IMR-90 (cell line): ENCODE data around the gene TUBGCP2. TPM values are rescaled to one million over a fixed set of nuclear protein-coding genes. Genes with fewer than 3 reads are reported as not detected.

ENCODE experiments used
- ATAC-seq: fragments of 200-7000 bp; cut with Tn5 transposase; 2 replicates; pipeline ENCODE4 v1.9.1; 2020; ENCODE audit warnings: low read depth, mild to moderate bottlenecking, moderate library complexity
- BruUV-seq: library from RNA; stranded (reverse); fragments of 400-500 nt; replicated peaks from 2 replicates; lab custom pipeline; 2021; lab: Mats Ljungman, UMichigan
- CTCF ChIA-PET: fragments of 300-600 bp; formaldehyde crosslinking; extraction: SDS; loops from one replicate; lab custom pipeline; 2021; ENCODE audit warnings: antibody characterized with exemption; lab: Yijun Ruan, JAX
- POLR2A ChIA-PET: fragments of 300-600 bp; sonication (Branson Sonifier 250); formaldehyde crosslinking; loops from one replicate; lab custom pipeline; 2022; ENCODE audit warnings: antibody characterized with exemption; ENCODE audit not compliant: unreplicated experiment; lab: Charles Lee
- DNase-seq: peaks from one replicate; pipeline ENCODE4 v3.0.0; 2013
- H2AFZ ChIP-seq: replicated peaks from 2 replicates; pipeline ENCODE3; 2013; ENCODE audit warnings: low read length, mild to moderate bottlenecking; ENCODE audit not compliant: poor library complexity
- H2AK5ac ChIP-seq: 2 replicates; pipeline ENCODE4 v1.6.1; 2013; ENCODE audit warnings: low read depth, low read length, inconsistent platforms
- H2AK9ac ChIP-seq: replicated peaks from 2 replicates; pipeline ENCODE3; 2013; ENCODE audit warnings: mild to moderate bottlenecking, low read depth, low read length, moderate library complexity; ENCODE audit not compliant: poor library complexity
- H2BK120ac ChIP-seq: 2 replicates; pipeline ENCODE4 v1.6.1; 2013; ENCODE audit warnings: low read depth, low read length, inconsistent platforms
- H2BK15ac ChIP-seq: 3 replicates; pipeline ENCODE4 v1.6.1; 2013; ENCODE audit warnings: low read depth, low read length, inconsistent platforms
- H2BK20ac ChIP-seq: 2 replicates; pipeline ENCODE4 v1.6.1; 2013; ENCODE audit warnings: low read depth, mild to moderate bottlenecking, inconsistent platforms, low read length, moderate library complexity
- H2BK5ac ChIP-seq: 2 replicates; pipeline ENCODE4 v1.6.1; 2013; ENCODE audit warnings: mild to moderate bottlenecking, low read depth, low read length, inconsistent platforms; ENCODE audit not compliant: poor library complexity, severe bottlenecking
- H3K14ac ChIP-seq: replicated peaks from 2 replicates; pipeline ENCODE4 v1.6.1; 2013; ENCODE audit warnings: low read depth, low read length, inconsistent platforms
- H3K18ac ChIP-seq: 2 replicates; pipeline ENCODE4 v1.6.1; 2013; ENCODE audit warnings: low read depth, low read length, control low read depth
- H3K23ac ChIP-seq: 2 replicates; pipeline ENCODE4 v1.6.1; 2013; ENCODE audit warnings: low read depth, low read length, inconsistent platforms
- H3K27ac ChIP-seq: 2 replicates; pipeline ENCODE4 v1.5.1; 2013; ENCODE audit warnings: mild to moderate bottlenecking, control low read depth, low read length; ENCODE audit not compliant: insufficient read depth
- H3K27me3 ChIP-seq: 2 replicates; pipeline ENCODE4 v1.6.1; 2013; ENCODE audit warnings: low read length; ENCODE audit not compliant: control insufficient read depth, insufficient read depth
- H3K36me3 ChIP-seq: 2 replicates; pipeline ENCODE4 v1.6.1; 2013; ENCODE audit warnings: low read length, mixed read lengths; ENCODE audit not compliant: control insufficient read depth, insufficient read depth
- H3K4ac ChIP-seq: 2 replicates; pipeline ENCODE4 v1.6.1; 2013; ENCODE audit warnings: low read depth, low read length, inconsistent platforms
- H3K4me1 ChIP-seq: 2 replicates; pipeline ENCODE4 v1.6.1; 2013; ENCODE audit warnings: low read length, mixed read lengths; ENCODE audit not compliant: control insufficient read depth, insufficient read depth
- H3K4me2 ChIP-seq: 2 replicates; pipeline ENCODE4 v1.6.1; 2013; ENCODE audit warnings: low read depth, mild to moderate bottlenecking, control low read depth, low read length, moderate library complexity
- H3K4me3 ChIP-seq: 2 replicates; pipeline ENCODE4 v1.5.1; 2013; ENCODE audit warnings: low read depth, mild to moderate bottlenecking, control low read depth, low read length, moderate library complexity; ENCODE audit not compliant: insufficient read depth
- H3K56ac ChIP-seq: 2 replicates; pipeline ENCODE4 v1.6.1; 2013; ENCODE audit warnings: low read length, inconsistent platforms; ENCODE audit not compliant: insufficient read depth; ENCODE audit errors: extremely low read depth
- H3K79me1 ChIP-seq, 2 experiments: 2 replicates each; pipeline ENCODE4 v1.6.1; 2013; ENCODE audit warnings: low read length in 2 of 2, inconsistent platforms in 1 of 2, low read depth in 1 of 2
- H3K9ac ChIP-seq: 2 replicates; pipeline ENCODE4 v1.6.1; 2013; ENCODE audit warnings: low read depth, low read length, control low read depth
- H3K9me1 ChIP-seq: 2 replicates; pipeline ENCODE4 v1.6.1; 2013; ENCODE audit warnings: low read length, inconsistent platforms; ENCODE audit not compliant: insufficient read depth
- H3K9me3 ChIP-seq: 2 replicates; pipeline ENCODE4 v1.6.1; 2013; ENCODE audit warnings: low read length; ENCODE audit not compliant: control insufficient read depth, insufficient read depth
- H4K20me1 ChIP-seq: 2 replicates; pipeline ENCODE4 v1.6.1; 2013; ENCODE audit warnings: low read length, inconsistent platforms; ENCODE audit not compliant: insufficient read depth
- H4K5ac ChIP-seq: 2 replicates; pipeline ENCODE4 v1.6.1; 2013; ENCODE audit warnings: mild to moderate bottlenecking, low read depth, low read length, control low read depth
- H4K8ac ChIP-seq, 2 experiments: 2 replicates each; pipeline ENCODE4 v1.6.1; 2013; ENCODE audit warnings: low read depth in 2 of 2, low read length in 2 of 2, control low read depth in 1 of 2, inconsistent platforms in 1 of 2
- H4K91ac ChIP-seq: 2 replicates; pipeline ENCODE4 v1.6.1; 2013; ENCODE audit warnings: low read depth, low read length, inconsistent platforms; ENCODE audit not compliant: insufficient read depth
- BHLHE40 ChIP-seq: fragments of 150-350 bp; IDR thresholded peaks from 2 replicates; pipeline ENCODE4 v1.6.1; 2016; ENCODE audit warnings: mild to moderate bottlenecking, low read depth, low read length
- CEBPB ChIP-seq: IDR thresholded peaks from 2 replicates; pipeline ENCODE4 v1.6.1; 2012; ENCODE audit warnings: low read depth, low read length, improper control_type of control experiment
- CHD1 ChIP-seq: IDR thresholded peaks from 2 replicates; pipeline ENCODE4 v1.6.1; 2012; ENCODE audit warnings: low read depth, low read length, improper control_type of control experiment
- FOS ChIP-seq: fragments of 150-350 bp; IDR thresholded peaks from 2 replicates; pipeline ENCODE4 v1.6.1; 2016; ENCODE audit warnings: low read depth, low read length
- MAFK ChIP-seq: IDR thresholded peaks from 2 replicates; pipeline ENCODE4 v1.6.1; 2012; ENCODE audit warnings: low read depth, low read length, improper control_type of control experiment
- NFE2L2 ChIP-seq: fragments of 150-350 bp; IDR thresholded peaks from 2 replicates; pipeline ENCODE4 v1.6.1; 2016; ENCODE audit warnings: low read depth, mild to moderate bottlenecking, low read length
- POLR2A ChIP-seq: IDR thresholded peaks from 2 replicates; pipeline ENCODE4 v1.6.1; 2012; ENCODE audit warnings: mild to moderate bottlenecking, low read depth, low read length
- RAD21 ChIP-seq: IDR thresholded peaks from 2 replicates; pipeline ENCODE4 v1.6.1; 2012; ENCODE audit warnings: low read length, improper control_type of control experiment
- RCOR1 ChIP-seq: IDR thresholded peaks from 2 replicates; pipeline ENCODE4 v1.6.1; 2012; ENCODE audit warnings: mild to moderate bottlenecking, low read length, improper control_type of control experiment; ENCODE audit not compliant: insufficient replicate concordance
- RFX5 ChIP-seq: IDR thresholded peaks from 2 replicates; pipeline ENCODE4 v1.8.0; 2012; ENCODE audit warnings: low read depth, mild to moderate bottlenecking, low read length, moderate library complexity
- SMC3 ChIP-seq: fragments of 150-350 bp; IDR thresholded peaks from 2 replicates; pipeline ENCODE4 v1.6.1; 2016; ENCODE audit warnings: low read depth, mild to moderate bottlenecking, antibody characterized with exemption, low read length, moderate library complexity
- WGBS, 2 experiments: methylation state at CpG; one replicate each; pipeline versions ENCODE4 v1.1.5 to v1.1.7; 2013; ENCODE audit warnings: missing lambda C conversion rate in 2 of 2; ENCODE audit not compliant: insufficient read length in 1 of 2; ENCODE audit errors: extremely low coverage in 2 of 2; 5-methylcytosine and 5-hydroxymethylcytosine counted together
- dilution Hi-C: fragments of 300-500 bp; cut with HindIII; formaldehyde crosslinking; loops from one replicate; pipeline ENCODE4 v1.14.3; 2018; ENCODE audit warnings: low sequenced_read_pairs; ENCODE audit not compliant: unreplicated experiment
- in situ Hi-C: fragments of 300-500 bp; cut with MboI; formaldehyde crosslinking; loops from 3 replicates; pipeline ENCODE4 v1.14.3; 2019; ENCODE audit warnings: low sequenced_read_pairs, inconsistent platforms, mixed read lengths
- intact Hi-C: fragments of 100-400 bp; cut with micrococcal nuclease; formaldehyde crosslinking; loops from 2 replicates; pipeline ENCODE4 v1.10.0; 2022
- polyA plus RNA-seq, 3 experiments: library from polyadenylated mRNA; depleted of rRNA; stranded (reverse); fragments of >200 nt; gene quantifications; 2 replicates each; pipeline ENCODE4 v1.2.3, GENCODE V29; 2012; ENCODE audit warnings: low replicate concordance in 1 of 3
- total RNA-seq: library from RNA; depleted of rRNA; stranded (reverse); fragments of >200 nt; gene quantifications from 2 replicates; pipeline ENCODE4 v1.2.3, GENCODE V29; 2012
- TF ChIP-seq, protein P1 (sequence below): conservative IDR thresholded peaks from 2 replicates; pipeline ENCODE4 v1.5.1; 2012; ENCODE audit warnings: mild to moderate bottlenecking, low read depth, low read length, improper control_type of control experiment
- TF ChIP-seq, protein P2 (sequence below): fragments of 150-350 bp; IDR thresholded peaks from 2 replicates; pipeline ENCODE4 v1.6.1; 2016; ENCODE audit warnings: low read depth, mild to moderate bottlenecking, low read length, moderate library complexity, borderline replicate concordance

Gene TUBGCP2
- total and polyA plus RNA-seq, 2 of the 4 experiments (the other 2 are of a cell fraction) = 48.1 to 72.6 TPM

DNA sequence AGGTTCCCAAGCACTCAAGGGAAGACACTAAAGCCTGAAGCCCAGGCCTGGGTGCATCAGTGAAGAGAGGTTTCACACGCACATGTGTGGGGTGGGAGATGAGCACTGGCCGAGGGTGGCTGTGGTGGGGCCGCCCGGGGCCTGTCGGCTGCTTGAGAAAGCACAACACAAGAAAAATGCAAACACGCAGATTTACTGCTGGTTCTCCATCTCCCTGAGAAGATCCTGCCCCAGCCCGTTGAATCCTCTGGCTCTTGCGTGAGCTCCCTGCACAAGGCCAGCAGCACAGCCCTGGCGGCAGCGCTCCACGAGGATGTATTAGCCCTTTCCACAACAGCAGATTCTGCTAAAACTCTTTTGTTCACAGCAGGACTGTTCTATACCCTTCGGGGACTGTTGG lies 6.2 kb upstream of the TUBGCP2 start:
- no TSS peak for BruUV-seq
- no peaks in the 10 kb centered on the region for H3K9me3 ChIP-seq
- H3K79me1 ChIP-seq = no peaks in the 10 kb centered on the region
- no peaks in the 10 kb centered on the region for H3K4me1 ChIP-seq
- no peak overlapping the region for H2BK20ac ChIP-seq
- ChIA-PET CTCF (interaction anchor here (0.7 kb wide), 1 partner anchor 14 kb away, joined by 3 read pairs; no protein-coding TSS in a partner anchor), POLR2A (no interaction called here)
- no peak overlapping the region for H2BK5ac ChIP-seq
- no peak overlapping the region for H3K9ac ChIP-seq
- in situ Hi-C loops (no loop called here), intact Hi-C loops (no loop called here), dilution Hi-C loops (no loop called here)
- 89% methylated on average over 8 of the region's 12 CpGs; no CpG with 5 or more reads in 1 of the 2 experiments for WGBS, 2 experiments
- H3K27me3 ChIP-seq = no peaks in the 10 kb centered on the region; the same call in 1 of the 2 replicates
- no peak overlapping the region for H2BK120ac ChIP-seq
- TF ChIP-seq RCOR1 = no peak
- TF ChIP-seq RAD21 = no peak
- no peak for TF ChIP-seq NFE2L2
- TF ChIP-seq, protein P1, sequence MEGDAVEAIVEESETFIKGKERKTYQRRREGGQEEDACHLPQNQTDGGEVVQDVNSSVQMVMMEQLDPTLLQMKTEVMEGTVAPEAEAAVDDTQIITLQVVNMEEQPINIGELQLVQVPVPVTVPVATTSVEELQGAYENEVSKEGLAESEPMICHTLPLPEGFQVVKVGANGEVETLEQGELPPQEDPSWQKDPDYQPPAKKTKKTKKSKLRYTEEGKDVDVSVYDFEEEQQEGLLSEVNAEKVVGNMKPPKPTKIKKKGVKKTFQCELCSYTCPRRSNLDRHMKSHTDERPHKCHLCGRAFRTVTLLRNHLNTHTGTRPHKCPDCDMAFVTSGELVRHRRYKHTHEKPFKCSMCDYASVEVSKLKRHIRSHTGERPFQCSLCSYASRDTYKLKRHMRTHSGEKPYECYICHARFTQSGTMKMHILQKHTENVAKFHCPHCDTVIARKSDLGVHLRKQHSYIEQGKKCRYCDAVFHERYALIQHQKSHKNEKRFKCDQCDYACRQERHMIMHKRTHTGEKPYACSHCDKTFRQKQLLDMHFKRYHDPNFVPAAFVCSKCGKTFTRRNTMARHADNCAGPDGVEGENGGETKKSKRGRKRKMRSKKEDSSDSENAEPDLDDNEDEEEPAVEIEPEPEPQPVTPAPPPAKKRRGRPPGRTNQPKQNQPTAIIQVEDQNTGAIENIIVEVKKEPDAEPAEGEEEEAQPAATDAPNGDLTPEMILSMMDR = no peak
- no peak for TF ChIP-seq RFX5
- TF ChIP-seq, protein P2, sequence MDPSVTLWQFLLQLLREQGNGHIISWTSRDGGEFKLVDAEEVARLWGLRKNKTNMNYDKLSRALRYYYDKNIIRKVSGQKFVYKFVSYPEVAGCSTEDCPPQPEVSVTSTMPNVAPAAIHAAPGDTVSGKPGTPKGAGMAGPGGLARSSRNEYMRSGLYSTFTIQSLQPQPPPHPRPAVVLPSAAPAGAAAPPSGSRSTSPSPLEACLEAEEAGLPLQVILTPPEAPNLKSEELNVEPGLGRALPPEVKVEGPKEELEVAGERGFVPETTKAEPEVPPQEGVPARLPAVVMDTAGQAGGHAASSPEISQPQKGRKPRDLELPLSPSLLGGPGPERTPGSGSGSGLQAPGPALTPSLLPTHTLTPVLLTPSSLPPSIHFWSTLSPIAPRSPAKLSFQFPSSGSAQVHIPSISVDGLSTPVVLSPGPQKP = no peak
- no peak for TF ChIP-seq BHLHE40
- TF ChIP-seq POLR2A = no peak
- no peak for TF ChIP-seq CEBPB
- TF ChIP-seq MAFK = no peak
- no peak for TF ChIP-seq SMC3
- TF ChIP-seq FOS = no peak
- TF ChIP-seq CHD1 = no peak
- no peak overlapping the region for H2BK15ac ChIP-seq
- no peak overlapping the region for H3K4ac ChIP-seq
- H3K14ac ChIP-seq = no peak overlapping the region
- no peak overlapping the region for H2AFZ ChIP-seq
- ATAC-seq = no peak
- H3K9me1 ChIP-seq = peaks cover 3% of the 10 kb centered on the region; the same call in 1 of the 2 replicates
- H4K91ac ChIP-seq = no peak overlapping the region
- no peak overlapping the region for H2AK5ac ChIP-seq
- H3K4me3 ChIP-seq = no peak overlapping the region
- no peaks in the 10 kb centered on the region for H4K20me1 ChIP-seq
- H3K23ac ChIP-seq = no peak overlapping the region
- no peak for DNase-seq
- H4K8ac ChIP-seq = no peak overlapping the region
- peaks cover 14% of the 10 kb centered on the region; the same call in 1 of the 2 replicates for H3K36me3 ChIP-seq
- no peak overlapping the region for H3K27ac ChIP-seq
- no peak overlapping the region for H4K5ac ChIP-seq
- no peak overlapping the region for H3K4me2 ChIP-seq
- H2AK9ac ChIP-seq = no peak overlapping the region
- no peak overlapping the region for H3K56ac ChIP-seq
- H3K18ac ChIP-seq = no peak overlapping the region
